Psoas muscle (tissue), 8 donors: Measurements from ENCODE around the gene NDST3. TPM values are rescaled to one million over a fixed set of nuclear protein-coding genes. Genes with fewer than 3 reads are reported as not detected.

Source experiments
- ATAC-seq, 4 donors: fragments of 200-7000 bp; cut with Tn5 transposase; one replicate each; pipeline ENCODE4 v1.9.1; 2020; ENCODE audit warnings: moderate library complexity in 3 of 4, mild to moderate bottlenecking in 2 of 4
- DNase-seq, 2 donors: peaks; one replicate each; pipeline ENCODE4 v3.0.0-alpha.2; 2020
- H3K27ac ChIP-seq: fragments of 200-600 bp; one replicate; pipeline ENCODE4 v1.8.0; 2022
- H3K27me3 ChIP-seq, 3 donors: fragments of 200-600 bp in 1 of 3; one replicate each; pipeline versions ENCODE4 v1.6.1 to v1.8.0; 2013 to 2022; ENCODE audit warnings: low read length in 2 of 3, mild to moderate bottlenecking in 2 of 3, moderate library complexity in 1 of 3; ENCODE audit not compliant: insufficient read depth in 3 of 3
- H3K36me3 ChIP-seq, 2 donors: fragments of 200-600 bp in 1 of 2; one replicate each; pipeline versions ENCODE4 v1.6.1 to v1.8.0; 2013 to 2022; ENCODE audit warnings: low read depth in 1 of 2, mild to moderate bottlenecking in 1 of 2, moderate library complexity in 1 of 2; ENCODE audit not compliant: insufficient read depth in 1 of 2
- H3K4me1 ChIP-seq: fragments of 200-600 bp; one replicate; pipeline ENCODE4 v1.8.0; 2022
- H3K4me3 ChIP-seq: fragments of 200-600 bp; one replicate; pipeline ENCODE4 v1.8.0; 2022; ENCODE audit warnings: mild to moderate bottlenecking
- H3K9me3 ChIP-seq: fragments of 200-600 bp; one replicate; pipeline ENCODE4 v1.8.0; 2022
- CTCF ChIP-seq: fragments of 200-600 bp; IDR thresholded peaks from one replicate; pipeline ENCODE4 v1.8.0; 2022; ENCODE audit warnings: antibody characterized with exemption
- WGBS, 3 donors: extraction: QIAGEN DNeasy Blood & Tissue Kit; methylation state at CpG; one replicate each; pipeline versions ENCODE4 v1.1.6 to v1.1.7; 2013; 5-methylcytosine and 5-hydroxymethylcytosine counted together
- intact Hi-C, 2 donors: fragments of 100-400 bp; cut with DNase I; formaldehyde crosslinking; loops; one replicate each; pipeline versions ENCODE4 v1.11.0 to v1.14.2; 2022
- polyA plus RNA-seq, 3 donors: library from polyadenylated mRNA; stranded (reverse); fragments of 200-250 nt; gene quantifications; one replicate each; pipeline ENCODE4 v1.2.3, GENCODE V29; 2013
- total RNA-seq, 4 donors: library from RNA; stranded (reverse); fragmentation: NEBNext Ultra II Directional in 2 of 4; extraction: Animal tissue kit (Norgen Biotek cat#: 25700) in 2 of 4; gene quantifications; one replicate each; pipeline versions ENCODE4 v1.2.1 to v1.2.4, GENCODE V29; 2021 to 2023
- donor health status: healthy with polysubstance abuse.
- donor health status: DM: no; HTN: no; CAD: no; lungs with moderate emphysema.
- donor health status: Bipolar disorder and iron deficiency.
- donor health status: healthy.
- donor health status: DM: yes; HTN: yes; CAD: no.
- donor health status: DM: no; HTN: no; CAD: no.
- donor health status: DM: no; HTN: no; CAD: no.
- donor health status: DM: yes; HTN: yes; CAD: no.

Gene NDST3
- total and polyA plus RNA-seq, 7 donors: not detected

GRCh38 chr4:118026806-118027205 is 7.5 kb upstream of the NDST3 start:
- no peak overlapping the region for H3K4me3 ChIP-seq
- H3K9me3 ChIP-seq: no peaks in the 10 kb centered on the region
- H3K27me3 ChIP-seq: peaks cover 0 to 7% (median 0%) of the 10 kb centered on the region in 3 donors
- 68 to 87% (median 69%) methylated on average over 1 of the region's 1 CpG for WGBS, 3 donors
- no peaks in the 10 kb centered on the region for H3K36me3 ChIP-seq
- no peaks in the 10 kb centered on the region for H3K4me1 ChIP-seq
- no peak overlapping the region for H3K27ac ChIP-seq
- TF ChIP-seq CTCF: no peak
- intact Hi-C loops: no loop called here
- no peak for DNase-seq
- no peak for ATAC-seq

GRCh38 chr4:118029224-118029623 is 5.1 kb upstream of the NDST3 start:
- no peak for DNase-seq
- H3K36me3 ChIP-seq: no peaks in the 10 kb centered on the region
- H3K27ac ChIP-seq: no peak overlapping the region
- no peaks in the 10 kb centered on the region for H3K9me3 ChIP-seq
- intact Hi-C loops: no loop called here
- ATAC-seq: no peak
- peaks cover 0 to 30% (median 10%) of the 10 kb centered on the region in 3 donors for H3K27me3 ChIP-seq
- no peak overlapping the region for H3K4me3 ChIP-seq
- no peak for TF ChIP-seq CTCF
- 79 to 82% (median 80%) methylated on average over 1 of the region's 1 CpG for whole genome bisulfite sequencing, 3 donors
- no peaks in the 10 kb centered on the region for H3K4me1 ChIP-seq

- 56 to 68% (median 64%) methylated on average over 2 of the region's 2 CpGs for WGBS, 3 donors
- DNase-seq: no peak
- intact Hi-C loops: no loop called here
These were observed 1.6 kb upstream of the NDST3 start for GRCh38 chr4:118032691-118033090.

GRCh38 chr4:118033148-118034052 is 886 bp upstream of the NDST3 start:
- Histone ChIP-seq H3K36me3 (no peaks in the 10 kb centered on the region), H3K9me3 (no peaks in the 10 kb centered on the region), H3K27ac (no peak overlapping the region), H3K4me1 (no peaks in the 10 kb centered on the region), H3K27me3 (peaks cover 3 to 38% (median 10%) of the 10 kb centered on the region in 3 donors), H3K4me3 (peak overlapping the region; percentile 54)
- intact Hi-C loops: no loop called here
- ATAC-seq: peak in 1 of 4 donors; percentile 37
- TF ChIP-seq CTCF: no peak
- DNase-seq: peak; percentile 27 to 60
- WGBS, 3 donors: 0 to 1% (median 0%) methylated on average over 65 to 100 of the region's 100 CpGs

More at GRCh38 chr4:118032691-118033090, 1.6 kb upstream of the NDST3 start:
- Histone ChIP-seq H3K9me3 (no peaks in the 10 kb centered on the region), H3K4me1 (no peaks in the 10 kb centered on the region), H3K4me3 (peak overlapping the region; percentile 54), H3K27me3 (peaks cover under 1 to 38% (median 10%) of the 10 kb centered on the region in 3 donors), H3K36me3 (no peaks in the 10 kb centered on the region), H3K27ac (no peak overlapping the region)
- ATAC-seq: no peak
- TF ChIP-seq CTCF: no peak
